ENCODE results near the gene VPS52.

- TF ChIP-seq CTCF (conservative IDR thresholded peaks at IDR 0.05; ENCODE audit: low read length) (no peak), EZH2phosphoT487 (IDR thresholded peaks at IDR 0.05; ENCODE audit: borderline replicate concordance, low read depth, low read length) (no peak)
Measured at GRCh38 chr6:33201935-33202334, 69.7 kb downstream of the VPS52 start.
